D721Med (cell line): ENCODE measurements around the gene GRK4.

Experiments used
- DNase-seq: peaks from one replicate; pipeline ENCODE4 v3.0.0; 2011; ENCODE audit warnings: low spot score; ENCODE audit not compliant: insufficient read length
- FAIRE-seq: peaks from 2 replicates; lab custom pipeline; 2011; peaks lifted over from hg19 to GRCh38; lab: Jason Lieb, UNC
- CTCF ChIP-seq: IDR thresholded peaks from 2 replicates; pipeline ENCODE4 v1.5.1; 2012; ENCODE audit warnings: mild to moderate bottlenecking, control low read depth; ENCODE audit not compliant: insufficient read depth; ENCODE audit errors: missing control alignments

GRK4 gene

DNA sequence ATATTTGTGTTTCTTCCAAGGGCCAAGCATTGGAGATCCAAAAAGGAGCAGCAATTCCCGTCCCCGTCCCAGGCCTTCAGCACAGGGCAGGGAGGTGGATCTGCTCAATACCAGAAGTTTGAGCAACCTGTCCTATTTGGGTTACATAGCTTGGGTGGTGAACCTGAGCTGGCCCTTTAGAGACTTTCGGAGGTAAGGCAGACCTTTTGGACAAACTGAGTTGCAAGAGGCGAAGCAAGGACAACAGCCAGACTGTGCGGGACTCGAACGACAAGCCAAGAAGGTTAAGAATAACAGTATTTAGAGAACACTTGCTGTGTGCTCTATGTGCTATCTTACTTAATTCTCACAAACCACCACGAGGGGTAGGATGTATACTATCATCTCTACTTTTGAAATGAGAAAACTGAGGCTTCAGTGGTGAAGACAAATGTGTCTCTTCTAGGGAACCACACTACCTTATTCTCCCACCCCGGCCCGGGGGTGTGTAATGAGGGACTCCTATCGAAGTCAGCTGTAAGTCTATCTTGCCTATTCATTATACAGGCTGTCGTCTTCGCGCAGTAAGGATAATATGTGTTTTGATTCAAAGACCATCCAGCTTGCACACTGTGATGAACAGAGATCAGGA is 1.4 kb upstream of the GRK4 start:
- FAIRE-seq (no peak), DNase-seq (no peak)
- TF ChIP-seq CTCF: no peak

GRCh38 chr4:2962614-2963174 is 677 bp upstream of the GRK4 start:
- no peak for DNase-seq
- FAIRE-seq: no peak
- TF ChIP-seq CTCF: no peak

DNA sequence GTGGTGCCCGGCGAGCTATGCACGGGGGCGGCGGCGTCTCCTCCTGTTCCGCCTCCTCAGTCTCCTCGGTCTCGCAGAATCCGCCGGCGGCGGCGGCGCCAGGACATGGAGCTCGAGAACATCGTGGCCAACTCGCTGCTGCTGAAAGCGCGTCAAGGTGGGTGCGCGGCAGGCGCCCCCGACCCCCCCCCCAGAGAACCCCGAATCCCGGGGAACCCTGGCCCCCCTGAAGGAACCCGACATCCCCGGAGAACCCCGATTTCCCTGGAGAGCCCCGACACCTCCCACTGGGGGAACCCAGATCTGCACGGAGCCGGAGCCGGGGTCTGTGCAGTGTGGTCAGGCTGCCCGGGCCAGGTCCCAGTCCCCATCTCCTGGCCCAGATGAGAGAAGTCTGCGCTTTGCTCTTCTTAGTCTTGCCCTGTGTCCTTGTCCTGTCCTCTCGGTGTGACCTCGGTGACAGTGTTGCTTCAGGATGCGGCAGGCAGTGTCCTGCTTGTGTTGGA is 648 bp downstream of the GRK4 start:
- DNase-seq (no peak), FAIRE-seq (no peak)

DNA sequence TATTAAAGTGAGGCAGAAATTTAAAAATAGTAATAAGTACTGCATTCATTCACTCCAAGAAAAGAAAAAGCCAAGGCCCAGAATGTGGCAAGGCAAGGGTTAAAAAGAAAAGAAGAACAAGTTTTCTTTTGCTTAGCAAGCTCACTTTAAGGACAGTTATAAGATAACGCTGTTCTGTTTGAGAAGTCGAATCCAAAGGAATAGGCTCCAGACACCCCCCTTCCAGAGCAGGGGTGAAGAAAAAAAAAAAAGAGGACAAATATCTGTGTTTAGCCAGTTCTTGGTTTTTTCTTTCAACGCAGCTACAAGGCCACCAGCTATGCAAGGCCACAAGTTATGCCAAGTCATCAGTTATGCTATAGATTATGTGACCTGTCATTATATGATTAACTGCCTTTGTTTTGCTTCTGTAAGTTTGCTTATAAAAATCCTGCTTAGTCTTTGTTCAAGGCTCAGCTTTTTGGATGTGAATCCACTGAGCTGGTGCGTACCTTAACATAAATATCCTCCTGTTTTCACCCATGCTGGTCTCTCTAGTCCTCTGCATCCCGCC is 1.4 kb downstream of the GRK4 start:
- FAIRE-seq: no peak

More for the DNA sequence above, 648 bp downstream of the GRK4 start:
- TF ChIP-seq CTCF: no peak

DNA sequence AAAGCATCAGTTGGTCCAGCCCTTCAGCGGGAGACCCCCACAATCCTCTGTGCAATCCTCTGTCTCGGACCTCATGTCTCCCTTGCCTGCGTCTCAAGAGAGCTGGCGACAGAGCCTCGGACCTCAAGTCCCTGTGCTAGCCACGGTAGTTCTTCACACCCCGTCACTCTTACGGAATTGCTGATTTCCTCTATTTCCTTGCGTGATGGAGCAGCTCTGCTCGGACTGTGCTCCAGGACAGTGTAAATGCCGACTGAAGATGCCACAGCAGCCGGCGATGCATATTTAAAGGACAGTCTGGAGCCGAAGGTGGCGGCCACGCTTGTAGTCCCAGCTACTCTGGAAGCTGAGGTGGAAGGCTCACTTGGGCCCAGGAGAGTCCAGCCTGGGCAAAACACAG is 1.9 kb downstream of the GRK4 start:
- DNase-seq (no peak), FAIRE-seq (no peak)
- no peak for TF ChIP-seq CTCF

More for the DNA sequence above, 1.4 kb downstream of the GRK4 start:
- DNase-seq: no peak
- TF ChIP-seq CTCF: no peak

GRCh38 chr4:2968381-2968780 is 5.0 kb downstream of the GRK4 start:
- no peak for DNase-seq
- no peak for TF ChIP-seq CTCF
- FAIRE-seq: no peak

DNA sequence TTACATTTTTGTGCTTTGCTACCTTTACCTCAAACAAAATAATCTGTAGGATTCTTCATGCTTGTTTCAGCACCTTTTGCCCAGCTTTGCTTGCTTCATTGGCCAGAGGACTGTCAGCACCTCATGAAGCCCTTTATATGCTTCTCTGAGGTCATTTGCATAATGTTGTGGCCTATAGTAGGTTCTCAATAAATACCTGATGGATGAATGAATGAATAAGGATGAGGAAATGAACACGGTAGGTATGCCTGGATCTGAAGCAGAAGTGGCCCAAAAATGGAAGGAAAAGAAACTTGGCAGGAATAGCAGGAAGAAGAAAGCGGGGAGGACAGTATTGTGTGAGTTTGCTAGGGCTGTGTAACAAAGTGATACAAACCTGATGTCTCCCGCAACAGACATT is 7.9 kb downstream of the GRK4 start:
- DNase-seq: no peak
- FAIRE-seq: no peak
- no peak for TF ChIP-seq CTCF
